HG03045 (cell line): ENCODE results near the gene JAM3.

Source experiments
- ATAC-seq: cut with Tn5 transposase; IDR thresholded peaks from one replicate; pipeline ENCODE4 v1.9.1; 2021; ENCODE audit warnings: mild to moderate bottlenecking, moderate library complexity; ENCODE audit not compliant: unreplicated experiment

The JAM3 gene

DNA sequence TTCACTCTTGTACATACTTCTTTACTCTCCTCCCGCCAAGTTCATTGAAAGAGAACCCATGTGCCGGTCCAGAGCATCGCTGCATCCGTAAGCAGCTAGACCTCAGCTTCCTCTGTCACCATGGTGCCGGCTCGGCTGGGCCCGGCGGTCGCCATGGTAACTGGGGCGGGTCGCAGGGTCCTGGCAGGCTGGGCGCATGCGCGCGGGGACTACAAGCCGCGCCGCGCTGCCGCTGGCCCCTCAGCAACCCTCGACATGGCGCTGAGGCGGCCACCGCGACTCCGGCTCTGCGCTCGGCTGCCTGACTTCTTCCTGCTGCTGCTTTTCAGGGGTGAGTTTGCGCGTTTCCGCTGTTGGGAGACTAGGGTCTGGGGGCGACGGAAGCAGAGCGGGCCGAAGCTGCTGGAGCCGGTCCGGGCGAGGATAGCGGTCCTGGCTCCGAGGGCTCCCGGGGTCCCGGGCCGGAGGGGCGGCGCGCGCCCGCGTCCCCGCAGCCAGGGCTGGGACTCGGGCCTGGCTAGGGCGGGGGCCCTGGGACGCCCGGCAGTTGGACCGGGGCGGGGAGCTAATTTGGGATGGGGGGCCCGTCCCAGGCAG, at the start of gene JAM3:
Gene JAM3, plus strand, starts transcription at position 244 of the 597 bp plus-strand sequence. Its CDS starts 12 bp downstream, at position 256.
- peak; percentile 68 for ATAC-seq

DNA sequence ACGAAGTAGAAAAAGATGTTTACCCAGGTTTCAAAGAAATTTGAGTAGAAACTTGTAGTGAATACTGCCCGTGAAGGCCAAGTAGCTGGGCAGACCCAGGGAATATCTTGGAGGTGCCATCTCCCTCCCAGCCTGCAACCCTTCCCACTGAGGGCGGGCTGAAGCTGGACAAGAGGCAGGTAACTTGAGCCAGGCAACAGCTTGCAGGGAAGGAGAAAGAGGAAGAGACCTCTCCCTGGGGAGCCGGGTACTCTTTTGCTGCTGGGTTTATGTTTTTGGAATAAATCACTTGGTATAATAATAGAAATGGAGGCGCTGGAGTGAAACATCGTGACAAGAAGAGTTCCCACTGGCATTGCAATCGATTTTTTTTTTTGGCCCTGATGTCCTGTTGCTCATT, 49.4 kb upstream of the JAM3 start:
- ATAC-seq, result no peak

GRCh38 chr11:134020598-134020997, 48.3 kb upstream of the JAM3 start:
- no peak for ATAC-seq

GRCh38 chr11:134021326-134021725, 47.5 kb upstream of the JAM3 start:
- ATAC-seq, result no peak

GRCh38 chr11:134022748-134023147, 46.1 kb upstream of the JAM3 start:
- ATAC-seq, result no peak

- ATAC-seq, result no peak
Measured at GRCh38 chr11:134024420-134025081, 44.3 kb upstream of the JAM3 start.

GRCh38 chr11:134025082-134025429, 43.8 kb upstream of the JAM3 start:
- no peak for ATAC-seq

GRCh38 chr11:134026655-134027343, 42.1 kb upstream of the JAM3 start:
- no peak for ATAC-seq

- no peak for ATAC-seq
Measured at GRCh38 chr11:134027671-134028070, 41.2 kb upstream of the JAM3 start.

GRCh38 chr11:134028368-134028920, 40.4 kb upstream of the JAM3 start:
- ATAC-seq, result no peak

- ATAC-seq, result no peak
Measured at GRCh38 chr11:134030853-134031252, 38.0 kb upstream of the JAM3 start.

DNA sequence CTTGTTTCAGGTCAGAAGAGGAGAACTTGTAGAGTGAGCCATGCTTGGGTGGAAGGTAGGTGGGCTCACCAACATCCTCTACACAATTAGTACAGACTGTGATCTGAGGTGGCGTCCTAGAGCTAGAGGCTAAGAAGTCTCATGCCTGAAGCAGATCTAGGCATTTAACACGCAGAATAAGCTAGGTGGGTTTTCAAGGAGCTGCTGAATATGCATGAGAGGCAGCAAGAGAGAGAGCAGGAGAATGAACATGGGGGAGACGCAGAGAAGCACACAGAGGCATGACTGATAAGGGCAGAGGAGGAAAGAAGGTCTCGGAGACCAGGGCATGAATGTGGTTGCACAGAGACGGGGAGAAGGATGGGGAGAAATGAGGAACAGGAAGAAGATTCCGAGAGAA, 36.8 kb upstream of the JAM3 start:
- ATAC-seq, result no peak

GRCh38 chr11:134032501-134033091, 36.3 kb upstream of the JAM3 start:
- ATAC-seq, result no peak

GRCh38 chr11:134033276-134033675, 35.6 kb upstream of the JAM3 start:
- ATAC-seq, result no peak

GRCh38 chr11:134033696-134034491, 35.0 kb upstream of the JAM3 start:
- ATAC-seq, result peak; percentile 49

DNA sequence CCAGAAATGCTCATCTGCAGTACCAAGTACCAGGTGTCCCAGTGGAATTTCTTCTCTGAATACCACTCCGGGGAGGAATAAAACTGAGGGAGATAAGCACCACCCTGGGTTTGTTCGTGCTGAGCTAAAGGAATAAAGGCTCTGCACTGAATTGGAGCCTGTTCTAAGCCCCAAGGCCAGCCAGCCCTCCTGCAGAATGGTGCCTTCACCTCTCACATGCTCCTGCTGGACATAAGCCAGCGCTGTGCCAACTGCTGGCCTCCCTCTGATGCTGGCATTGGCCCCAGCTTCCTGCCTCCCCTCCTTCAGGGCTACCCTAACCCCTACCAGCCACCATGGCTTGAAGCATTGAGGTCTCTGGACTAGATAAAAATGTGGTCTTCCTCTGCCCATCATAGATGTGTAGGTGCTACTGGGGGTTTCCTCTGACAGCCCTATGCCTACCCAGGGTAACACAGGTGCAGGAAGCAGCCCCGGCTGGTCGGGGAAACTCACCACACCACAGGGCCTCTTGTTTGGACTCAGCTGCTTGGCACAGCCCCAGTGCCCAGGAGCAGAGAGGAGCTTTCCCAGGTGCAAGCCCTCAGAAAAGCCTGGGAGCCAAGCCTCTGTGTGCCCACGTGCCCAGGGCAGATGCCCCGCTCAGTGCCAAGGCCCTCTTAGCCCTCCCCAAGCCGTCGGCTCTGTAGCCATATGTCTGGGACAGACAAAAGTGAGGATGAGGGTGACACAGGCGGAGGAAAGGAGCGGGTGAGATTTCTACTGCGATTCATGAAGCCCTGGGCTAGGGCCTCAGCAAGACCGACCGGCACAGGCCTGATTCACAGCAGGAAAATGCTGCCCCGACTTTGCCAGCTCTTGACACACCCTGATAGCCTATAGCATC, 34.1 kb upstream of the JAM3 start:
- no peak for ATAC-seq

- no peak for ATAC-seq
Measured at GRCh38 chr11:134036492-134037045, 32.3 kb upstream of the JAM3 start.

GRCh38 chr11:134037046-134037908, 31.6 kb upstream of the JAM3 start:
- ATAC-seq, result peak; percentile 52
